GM12878 (cell line): ENCODE results near the gene CCDC47. TPM values are rescaled to one million over a fixed set of nuclear protein-coding genes. Genes with fewer than 3 reads are reported as not detected.

Experiments used
- ATAC-seq: fragments of 200-7000 bp; cut with Tn5 transposase; 3 replicates; pipeline ENCODE4 v1.9.1; 2020; ENCODE audit warnings: mild to moderate bottlenecking, moderate library complexity
- BruUV-seq: library from RNA; stranded (reverse); fragments of 400-500 nt; replicated peaks from 2 replicates; lab custom pipeline; 2021; lab: Mats Ljungman, UMichigan
- CTCF ChIA-PET: fragments of 300-600 bp; sonication (Branson Sonifier 250); formaldehyde crosslinking; extraction: SDS; loops from one replicate; lab custom pipeline; 2021; ENCODE audit warnings: inconsistent platforms; lab: Yijun Ruan, JAX
- POLR2A ChIA-PET: fragments of 350-600 bp; formaldehyde crosslinking; extraction: SDS; loops from one replicate; lab custom pipeline; 2021; ENCODE audit warnings: inconsistent platforms; lab: Charles Lee
- RAD21 ChIA-PET: fragments of 300-600 bp; sonication (Branson Sonifier 250); formaldehyde crosslinking; loops from one replicate; lab custom pipeline; 2023; ENCODE audit warnings: antibody characterized with exemption; ENCODE audit not compliant: unreplicated experiment; lab: Charles Lee
- SMC1A ChIA-PET: fragments of 300-600 bp; sonication (Branson Sonifier 250); formaldehyde crosslinking; loops from one replicate; lab custom pipeline; 2023; ENCODE audit not compliant: unreplicated experiment, uncharacterized antibody; lab: Charles Lee
- DNase-seq: peaks from one replicate; pipeline ENCODE4 v3.0.0-alpha.2; 2011; ENCODE audit warnings: low read depth, low spot score
- FAIRE-seq: peaks from 3 replicates; lab custom pipeline; 2011; peaks lifted over from hg19 to GRCh38; lab: Jason Lieb, UNC
- H2AFZ ChIP-seq: 2 replicates; pipeline ENCODE4 v1.6.0; 2011; ENCODE audit warnings: low read depth, low read length, control low read depth; ENCODE audit not compliant: control insufficient read depth
- H3K27ac ChIP-seq: 2 replicates; pipeline ENCODE4 v1.5.1; 2011; ENCODE audit warnings: control low read depth; ENCODE audit not compliant: control insufficient read depth, insufficient read depth
- H3K27me3 ChIP-seq, 2 experiments: replicated peaks in 1 of 2; 2 replicates each; pipeline versions ENCODE4 v1.6.0 to v1.6.1; 2011; ENCODE audit warnings: low read length in 1 of 2; ENCODE audit not compliant: control insufficient read depth in 2 of 2, insufficient read depth in 2 of 2
- H3K36me3 ChIP-seq, 2 experiments: 2 replicates each; pipeline ENCODE4 v1.5.1; 2011; ENCODE audit warnings: low read length in 1 of 2; ENCODE audit not compliant: control insufficient read depth in 2 of 2, insufficient read depth in 2 of 2
- H3K4me1 ChIP-seq: 2 replicates; pipeline ENCODE4 v1.6.1; 2011; ENCODE audit warnings: mild to moderate bottlenecking, low read length, moderate library complexity, mixed read lengths; ENCODE audit not compliant: control insufficient read depth, insufficient read depth
- H3K4me2 ChIP-seq: 2 replicates; pipeline ENCODE4 v1.6.0; 2011; ENCODE audit warnings: control low read depth; ENCODE audit not compliant: control insufficient read depth, insufficient read depth
- H3K4me3 ChIP-seq: fragments of 200-600 bp; sonication (generic); 2 replicates; pipeline ENCODE4 v1.5.1; 2016
- H3K79me2 ChIP-seq: 2 replicates; pipeline ENCODE4 v1.6.0; 2011; ENCODE audit warnings: low read length; ENCODE audit not compliant: control insufficient read depth, insufficient read depth
- H3K9ac ChIP-seq: 2 replicates; pipeline ENCODE4 v1.8.0; 2011; ENCODE audit warnings: low read length, control low read depth, mixed read lengths; ENCODE audit not compliant: control insufficient read depth, insufficient read depth
- H3K9me3 ChIP-seq: replicated peaks from 3 replicates; pipeline ENCODE4 v1.5.1; 2011; ENCODE audit warnings: mild to moderate bottlenecking, low read length; ENCODE audit not compliant: control insufficient read depth, insufficient read depth
- H4K20me1 ChIP-seq: 2 replicates; pipeline ENCODE4 v1.6.0; 2011; ENCODE audit not compliant: control insufficient read depth, insufficient read depth
- CHD1 ChIP-seq: IDR thresholded peaks from 2 replicates; pipeline ENCODE4 v1.6.1; 2012; ENCODE audit warnings: low read depth, low read length, improper control_type of control experiment
- CHD2 ChIP-seq: IDR thresholded peaks from 2 replicates; pipeline ENCODE4 v1.6.1; 2011; ENCODE audit warnings: low read depth, low read length, improper control_type of control experiment, borderline replicate concordance
- E4F1 ChIP-seq: fragments of 450-650 bp; IDR thresholded peaks from 2 replicates; pipeline ENCODE4 v1.6.1; 2018; ENCODE audit warnings: borderline replicate concordance, mild to moderate bottlenecking; ENCODE audit not compliant: partially characterized antibody
- EP300 ChIP-seq, 2 experiments: fragments of 150-350 bp in 1 of 2; IDR thresholded peaks; 2 replicates each; pipeline ENCODE4 v1.6.1; 2011 to 2012; ENCODE audit warnings: low read depth in 2 of 2, low read length in 2 of 2, borderline replicate concordance in 1 of 2, improper control_type of control experiment in 1 of 2, inconsistent platforms in 1 of 2; ENCODE audit not compliant: control insufficient read depth in 1 of 2
- LARP7 ChIP-seq: fragments of 450-650 bp; IDR thresholded peaks from 2 replicates; pipeline ENCODE4 v1.6.1; 2017; ENCODE audit warnings: mild to moderate bottlenecking
- POU2F2 ChIP-seq: IDR thresholded peaks from 3 replicates; pipeline ENCODE4 v1.6.1; 2011; ENCODE audit warnings: low read depth, mild to moderate bottlenecking, low read length, borderline replicate concordance
- RAD51 ChIP-seq: fragments of 450-650 bp; IDR thresholded peaks from 2 replicates; pipeline ENCODE4 v1.6.1; 2016; ENCODE audit warnings: moderate library complexity, mild to moderate bottlenecking, inconsistent platforms
- SREBF1 ChIP-seq: IDR thresholded peaks from 2 replicates; pipeline ENCODE4 v1.6.1; 2012; ENCODE audit warnings: mild to moderate bottlenecking, low read length
- WGBS: methylation state at CpG from one replicate; pipeline ENCODE4 v1.1.6; 2016; ENCODE audit warnings: low lambda C conversion rate; ENCODE audit not compliant: insufficient replicate concordance, insufficient coverage; ENCODE audit errors: missing lambda C conversion rate; 5-methylcytosine and 5-hydroxymethylcytosine counted together
- in situ Hi-C: fragments of 300-500 bp; cut with MboI; formaldehyde crosslinking; loops from 9 replicates; pipeline ENCODE4 v1.14.3; 2018; ENCODE audit warnings: mixed read lengths
- intact Hi-C: fragments of 100-400 bp; cut with micrococcal nuclease; formaldehyde crosslinking; loops from one replicate; pipeline ENCODE4 v1.14.2; 2022; ENCODE audit not compliant: unreplicated experiment
- polyA plus RNA-seq, 11 experiments: library from polyadenylated mRNA; depleted of rRNA in 4 of 11; unstranded in 6 of 11; stranded (reverse) in 5 of 11; fragments of >200 nt; fragmentation: Nextera tagmentation in 4 of 11; fragmentation: Illumina TruSeq in 1 of 11; extraction: Ambion mirVana in 4 of 11; extraction: Trizol in 1 of 11; gene quantifications; 1 replicate in 1 of 11; 2 replicates in 10 of 11; pipeline versions ENCODE4 v1.2.1 to v1.2.3, GENCODE V29; 2011 to 2016; ENCODE audit warnings: inconsistent platforms in 2 of 11, missing spikeins in 2 of 11, low read depth in 1 of 11
- total RNA-seq, 4 experiments: library from RNA; depleted of rRNA in 3 of 4; stranded (reverse); fragments of >200 nt in 3 of 4; fragmentation: Illumina TruSeq in 1 of 4; extraction: Trizol in 1 of 4; gene quantifications; 2 replicates each; pipeline versions ENCODE4 v1.2.1 to v1.2.3, GENCODE V29; 2013 to 2021
- TF ChIP-seq, protein P1 (sequence below): fragments of 450-650 bp; IDR thresholded peaks from 2 replicates; pipeline ENCODE4 v1.6.1; 2017; ENCODE audit warnings: borderline replicate concordance
- TF ChIP-seq, protein P2 (sequence below): fragments of 450-650 bp; IDR thresholded peaks from 2 replicates; pipeline ENCODE4 v1.6.1; 2016; ENCODE audit warnings: mild to moderate bottlenecking, moderate library complexity, borderline replicate concordance

CCDC47 gene
- total and polyA plus RNA-seq, 10 of the 15 experiments (the other 5 are each of a cell fraction or from before 2014, with no cell fraction given), result 13.6 to 81.4 (median 58.9) TPM

GRCh38 chr17:63751806-63752205, 21.6 kb downstream of the CCDC47 start:
- TF ChIP-seq SREBF1 (no peak), EP300 (IDR thresholded peaks at IDR 0.05; ENCODE audit: borderline replicate concordance in 1 of 2, control insufficient read depth in 1 of 2, low read depth in 2 of 2, low read length in 2 of 2) (no peak), E4F1 (no peak), POU2F2 (no peak), LARP7 (no peak), CHD1 (no peak), RAD51 (no peak), CHD2 (no peak)
- TF ChIP-seq, protein P1, sequence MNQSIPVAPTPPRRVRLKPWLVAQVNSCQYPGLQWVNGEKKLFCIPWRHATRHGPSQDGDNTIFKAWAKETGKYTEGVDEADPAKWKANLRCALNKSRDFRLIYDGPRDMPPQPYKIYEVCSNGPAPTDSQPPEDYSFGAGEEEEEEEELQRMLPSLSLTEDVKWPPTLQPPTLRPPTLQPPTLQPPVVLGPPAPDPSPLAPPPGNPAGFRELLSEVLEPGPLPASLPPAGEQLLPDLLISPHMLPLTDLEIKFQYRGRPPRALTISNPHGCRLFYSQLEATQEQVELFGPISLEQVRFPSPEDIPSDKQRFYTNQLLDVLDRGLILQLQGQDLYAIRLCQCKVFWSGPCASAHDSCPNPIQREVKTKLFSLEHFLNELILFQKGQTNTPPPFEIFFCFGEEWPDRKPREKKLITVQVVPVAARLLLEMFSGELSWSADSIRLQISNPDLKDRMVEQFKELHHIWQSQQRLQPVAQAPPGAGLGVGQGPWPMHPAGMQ, result no peak
- TF ChIP-seq, protein P2, sequence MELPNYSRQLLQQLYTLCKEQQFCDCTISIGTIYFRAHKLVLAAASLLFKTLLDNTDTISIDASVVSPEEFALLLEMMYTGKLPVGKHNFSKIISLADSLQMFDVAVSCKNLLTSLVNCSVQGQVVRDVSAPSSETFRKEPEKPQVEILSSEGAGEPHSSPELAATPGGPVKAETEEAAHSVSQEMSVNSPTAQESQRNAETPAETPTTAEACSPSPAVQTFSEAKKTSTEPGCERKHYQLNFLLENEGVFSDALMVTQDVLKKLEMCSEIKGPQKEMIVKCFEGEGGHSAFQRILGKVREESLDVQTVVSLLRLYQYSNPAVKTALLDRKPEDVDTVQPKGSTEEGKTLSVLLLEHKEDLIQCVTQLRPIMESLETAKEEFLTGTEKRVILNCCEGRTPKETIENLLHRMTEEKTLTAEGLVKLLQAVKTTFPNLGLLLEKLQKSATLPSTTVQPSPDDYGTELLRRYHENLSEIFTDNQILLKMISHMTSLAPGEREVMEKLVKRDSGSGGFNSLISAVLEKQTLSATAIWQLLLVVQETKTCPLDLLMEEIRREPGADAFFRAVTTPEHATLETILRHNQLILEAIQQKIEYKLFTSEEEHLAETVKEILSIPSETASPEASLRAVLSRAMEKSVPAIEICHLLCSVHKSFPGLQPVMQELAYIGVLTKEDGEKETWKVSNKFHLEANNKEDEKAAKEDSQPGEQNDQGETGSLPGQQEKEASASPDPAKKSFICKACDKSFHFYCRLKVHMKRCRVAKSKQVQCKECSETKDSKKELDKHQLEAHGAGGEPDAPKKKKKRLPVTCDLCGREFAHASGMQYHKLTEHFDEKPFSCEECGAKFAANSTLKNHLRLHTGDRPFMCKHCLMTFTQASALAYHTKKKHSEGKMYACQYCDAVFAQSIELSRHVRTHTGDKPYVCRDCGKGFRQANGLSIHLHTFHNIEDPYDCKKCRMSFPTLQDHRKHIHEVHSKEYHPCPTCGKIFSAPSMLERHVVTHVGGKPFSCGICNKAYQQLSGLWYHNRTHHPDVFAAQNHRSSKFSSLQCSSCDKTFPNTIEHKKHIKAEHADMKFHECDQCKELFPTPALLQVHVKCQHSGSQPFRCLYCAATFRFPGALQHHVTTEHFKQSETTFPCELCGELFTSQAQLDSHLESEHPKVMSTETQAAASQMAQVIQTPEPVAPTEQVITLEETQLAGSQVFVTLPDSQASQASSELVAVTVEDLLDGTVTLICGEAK, result no peak
- intact Hi-C loops, result no loop called here
- Histone ChIP-seq H3K79me2 (no peaks in the 10 kb centered on the region), H2AFZ (peak overlapping the region; percentile 41; the same call in 1 of the 2 replicates), H3K4me3 (no peak overlapping the region), H3K36me3 (peaks cover 5 to 23% of the 10 kb centered on the region in 2 experiments), H3K27me3 (no peaks in the 10 kb centered on the region), H3K27ac (peak overlapping the region; percentile 58), H3K9ac (peak overlapping the region; percentile 15; the same call in 1 of the 2 replicates), H3K9me3 (no peaks in the 10 kb centered on the region), H3K4me2 (peak overlapping the region; percentile 50; the same call in 1 of the 2 replicates), H3K4me1 (peaks cover 4% of the 10 kb centered on the region; the same call in 1 of the 2 replicates), H4K20me1 (no peaks in the 10 kb centered on the region)
- POLR2A ChIA-PET, result interaction anchor here (0.6 to 2.1 kb wide), 3 partner anchors 9 to 107 kb away, joined by 3 to 9 read pairs (median 3); no protein-coding TSS in a partner anchor
- CTCF ChIA-PET, result interaction anchor here (1.9 kb wide), 1 partner anchor 17 kb away, joined by 7 read pairs; no protein-coding TSS in a partner anchor
- RAD21 ChIA-PET, result interaction anchor here (0.8 kb wide), 1 partner anchor 22 kb away, joined by 3 read pairs; the partner anchor contains the start of gene CCDC47
- WGBS, result 50% methylated on average over 8 of the region's 8 CpGs
- BruUV-seq, result TSS peak; percentile 48
- DNase-seq (no peak), ATAC-seq (0 out of 3 replicates have a peak, but pooled peaks have one; percentile 21), FAIRE-seq (peak; percentile 76)
- in situ Hi-C loops, result no loop called here
- SMC1A ChIA-PET, result interaction anchor here (0.7 to 1.2 kb wide), 2 partner anchors 13 to 82 kb away, joined by 3 to 4 read pairs; no protein-coding TSS in a partner anchor
